Thyroid gland (tissue), 4 donors: ENCODE measurements around the gene SEMG2.

Experiments
- POLR2A ChIP-seq, 2 donors: fragments of 450-650 bp; IDR thresholded peaks; one replicate each; pipeline ENCODE4 v1.6.1; 2017; ENCODE audit warnings: antibody characterized with exemption in 2 of 2, mild to moderate bottlenecking in 2 of 2, moderate library complexity in 1 of 2
- TF ChIP-seq, protein P1 (sequence below), 6 experiments: fragments of 200-600 bp in 3 of 6; fragments of 450-650 bp in 3 of 6; sonication (generic) in 3 of 6; IDR thresholded peaks; one replicate each; pipeline ENCODE4 v1.5.1; 2016 to 2019; ENCODE audit warnings: antibody characterized with exemption in 6 of 6, mild to moderate bottlenecking in 2 of 6, inconsistent platforms in 1 of 6, moderate library complexity in 1 of 6

DNA sequence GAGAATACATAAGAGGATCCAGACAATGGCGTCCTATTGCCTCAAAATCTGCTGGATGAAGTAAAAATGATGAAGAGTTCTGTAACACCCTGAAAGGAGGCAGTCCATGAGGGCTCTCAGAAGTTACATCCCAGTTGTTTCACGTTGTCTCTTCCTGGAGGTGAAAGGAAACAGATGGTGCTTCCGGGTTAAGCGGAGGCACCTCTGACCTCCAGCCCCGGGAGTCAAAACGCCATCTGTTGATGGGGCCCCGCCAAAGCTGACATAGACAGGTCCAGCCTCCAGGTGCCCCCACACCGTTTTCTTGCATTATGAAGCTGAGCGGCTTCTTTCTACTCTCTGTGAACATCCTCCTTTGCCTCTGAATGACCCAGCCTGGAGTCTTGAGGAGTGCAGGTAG is 9.5 kb downstream of the SEMG2 start:
- TF ChIP-seq, protein P1, sequence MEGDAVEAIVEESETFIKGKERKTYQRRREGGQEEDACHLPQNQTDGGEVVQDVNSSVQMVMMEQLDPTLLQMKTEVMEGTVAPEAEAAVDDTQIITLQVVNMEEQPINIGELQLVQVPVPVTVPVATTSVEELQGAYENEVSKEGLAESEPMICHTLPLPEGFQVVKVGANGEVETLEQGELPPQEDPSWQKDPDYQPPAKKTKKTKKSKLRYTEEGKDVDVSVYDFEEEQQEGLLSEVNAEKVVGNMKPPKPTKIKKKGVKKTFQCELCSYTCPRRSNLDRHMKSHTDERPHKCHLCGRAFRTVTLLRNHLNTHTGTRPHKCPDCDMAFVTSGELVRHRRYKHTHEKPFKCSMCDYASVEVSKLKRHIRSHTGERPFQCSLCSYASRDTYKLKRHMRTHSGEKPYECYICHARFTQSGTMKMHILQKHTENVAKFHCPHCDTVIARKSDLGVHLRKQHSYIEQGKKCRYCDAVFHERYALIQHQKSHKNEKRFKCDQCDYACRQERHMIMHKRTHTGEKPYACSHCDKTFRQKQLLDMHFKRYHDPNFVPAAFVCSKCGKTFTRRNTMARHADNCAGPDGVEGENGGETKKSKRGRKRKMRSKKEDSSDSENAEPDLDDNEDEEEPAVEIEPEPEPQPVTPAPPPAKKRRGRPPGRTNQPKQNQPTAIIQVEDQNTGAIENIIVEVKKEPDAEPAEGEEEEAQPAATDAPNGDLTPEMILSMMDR (IDR thresholded peaks at IDR 0.05): no peak
- TF ChIP-seq POLR2A (IDR thresholded peaks at IDR 0.05): no peak
